RCC 7860 (cell line): ENCODE results near the gene CACNA1I.

Experiments used
- DNase-seq: peaks from one replicate; pipeline ENCODE4 v3.0.0-alpha.2; 2015; ENCODE audit warnings: low spot score
- FAIRE-seq: peaks from 2 replicates; lab custom pipeline; 2012; peaks lifted over from hg19 to GRCh38; lab: Jason Lieb, UNC

The CACNA1I gene

GRCh38 chr22:39686776-39687525 lies 116.4 kb downstream of the CACNA1I start:
- FAIRE-seq (no peak), DNase-seq (no peak)

GRCh38 chr22:39688186-39688785 lies 117.7 kb downstream of the CACNA1I start:
- FAIRE-seq: no peak
- DNase-seq: no peak

- DNase-seq: no peak
- FAIRE-seq: no peak
Observed at GRCh38 chr22:39689421-39689820, 118.9 kb downstream of the CACNA1I start.

DNA sequence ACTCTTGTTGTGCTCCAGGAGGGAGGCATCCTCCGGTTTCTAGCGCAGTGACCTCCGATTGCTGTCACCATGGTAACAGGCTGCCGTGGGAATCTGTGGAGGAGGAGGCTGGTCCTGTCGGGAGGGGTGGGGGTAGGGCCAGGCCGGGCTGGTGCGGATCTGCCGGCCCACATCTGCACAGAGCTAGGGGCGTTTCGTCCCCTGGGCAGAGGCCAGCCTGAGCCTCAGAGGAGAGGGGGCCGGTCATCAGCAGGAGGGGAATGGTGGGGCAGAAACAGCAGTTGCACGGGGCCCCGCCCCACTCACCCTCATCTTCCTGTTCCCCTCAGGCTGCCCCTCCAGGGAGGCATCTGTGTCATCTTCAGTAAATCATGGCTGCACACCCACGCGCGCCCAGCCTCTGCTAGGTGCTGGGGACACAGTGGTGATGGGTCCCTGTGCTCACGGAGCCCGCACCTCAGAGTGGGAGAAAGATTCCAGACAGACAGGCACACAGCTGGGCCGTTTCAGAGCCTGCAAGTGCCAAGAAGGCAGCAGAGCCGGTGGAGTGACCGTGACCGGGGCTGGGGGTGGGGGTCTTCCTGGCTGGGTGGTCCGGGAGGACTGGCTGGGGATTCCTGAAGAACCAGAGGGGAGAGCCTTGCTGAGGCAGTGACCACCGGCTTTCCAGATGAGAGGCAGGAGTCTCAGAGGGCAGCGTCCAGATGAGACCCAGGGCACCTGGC lies 120.5 kb downstream of the CACNA1I start:
- DNase-seq (no peak), FAIRE-seq (no peak)

DNA sequence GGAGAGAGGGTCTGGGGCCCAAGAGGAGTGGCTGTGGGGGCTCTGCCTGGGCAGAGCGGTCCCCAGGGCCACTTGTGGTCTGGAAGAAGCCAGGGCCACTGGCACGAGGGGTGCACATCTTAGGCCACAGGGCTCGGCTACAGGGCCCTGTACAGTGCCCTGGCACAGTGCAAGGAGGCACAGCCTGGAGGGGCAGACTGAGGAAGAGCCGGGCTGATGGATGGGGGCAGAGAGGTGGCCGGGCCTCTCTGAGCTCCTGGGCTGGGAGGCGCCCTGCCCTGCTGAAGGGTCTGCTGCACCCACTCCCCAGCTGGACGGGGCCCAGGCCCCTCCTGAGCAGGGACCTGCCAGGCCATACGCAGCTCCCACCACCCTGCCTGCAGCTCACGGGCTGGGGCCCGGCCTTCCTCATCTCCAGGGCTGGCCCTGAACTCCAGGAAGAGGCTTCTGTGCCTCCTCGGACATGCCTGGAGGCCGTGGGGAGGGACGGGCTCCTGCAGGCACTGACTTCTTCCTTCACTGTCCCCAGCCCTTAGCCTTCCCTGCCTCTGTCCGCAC lies 123.5 kb downstream of the CACNA1I start:
- DNase-seq: no peak
- FAIRE-seq: no peak

GRCh38 chr22:39697790-39698430 lies 127.4 kb downstream of the CACNA1I start:
- FAIRE-seq (no peak), DNase-seq (no peak)

DNA sequence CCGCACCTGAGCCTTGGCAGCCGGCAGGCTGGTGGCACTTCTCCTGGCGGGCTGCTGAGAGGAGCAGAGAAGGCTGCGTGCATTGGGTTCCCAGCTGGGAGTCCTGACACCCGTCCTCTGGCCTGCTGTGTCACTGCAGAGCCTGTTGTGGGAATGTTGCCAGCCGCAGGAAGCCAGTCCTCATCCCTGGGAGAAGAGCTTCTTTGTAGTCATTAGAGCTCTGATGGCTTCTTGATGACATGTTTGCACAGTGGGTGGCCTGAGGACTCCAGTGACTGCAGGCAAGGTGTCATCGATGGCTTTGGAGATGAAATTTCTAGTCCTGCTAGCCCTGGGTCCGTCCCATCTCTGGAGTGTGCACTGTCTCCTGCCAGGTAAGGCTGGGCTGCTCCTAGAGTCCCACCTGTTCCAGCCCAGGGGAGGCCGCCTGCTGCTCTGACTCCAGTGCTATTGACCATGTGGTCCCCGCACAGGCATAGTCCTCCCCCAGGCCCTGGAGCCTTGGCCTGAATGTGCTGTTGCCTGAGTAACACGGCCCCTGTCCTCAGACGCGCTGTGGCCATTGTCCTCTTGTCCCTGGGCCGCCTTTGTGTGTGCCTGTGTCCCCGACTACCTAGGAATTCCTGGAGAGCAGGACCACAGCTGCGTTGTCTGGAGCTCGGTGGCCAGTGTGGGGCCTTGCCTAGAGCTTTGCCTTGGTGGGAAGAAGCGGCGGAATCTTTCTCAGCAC lies 129.2 kb downstream of the CACNA1I start:
- DNase-seq (no peak), FAIRE-seq (no peak)

DNA sequence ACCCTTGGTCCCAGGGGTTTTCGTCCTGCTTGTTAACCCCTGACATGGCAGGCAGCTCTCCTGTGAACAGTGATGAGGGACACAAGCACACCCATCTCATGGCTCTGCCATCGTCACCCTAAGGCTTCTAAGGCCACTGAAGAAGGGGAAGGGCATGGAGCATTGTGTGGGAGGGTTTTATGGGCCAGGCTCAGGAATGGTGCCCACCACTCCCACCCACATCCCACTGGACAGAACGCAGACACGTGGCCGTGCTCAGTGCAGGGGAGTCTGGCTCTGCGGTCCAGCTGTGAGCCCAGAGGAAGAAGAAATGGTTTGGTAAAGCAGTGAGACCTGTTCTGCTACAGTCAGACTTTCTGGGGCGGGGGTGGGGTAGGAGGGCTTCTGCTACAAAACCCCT lies 130.0 kb downstream of the CACNA1I start:
- DNase-seq (no peak), FAIRE-seq (no peak)

GRCh38 chr22:39703091-39703490 lies 132.5 kb downstream of the CACNA1I start:
- DNase-seq: no peak

DNA sequence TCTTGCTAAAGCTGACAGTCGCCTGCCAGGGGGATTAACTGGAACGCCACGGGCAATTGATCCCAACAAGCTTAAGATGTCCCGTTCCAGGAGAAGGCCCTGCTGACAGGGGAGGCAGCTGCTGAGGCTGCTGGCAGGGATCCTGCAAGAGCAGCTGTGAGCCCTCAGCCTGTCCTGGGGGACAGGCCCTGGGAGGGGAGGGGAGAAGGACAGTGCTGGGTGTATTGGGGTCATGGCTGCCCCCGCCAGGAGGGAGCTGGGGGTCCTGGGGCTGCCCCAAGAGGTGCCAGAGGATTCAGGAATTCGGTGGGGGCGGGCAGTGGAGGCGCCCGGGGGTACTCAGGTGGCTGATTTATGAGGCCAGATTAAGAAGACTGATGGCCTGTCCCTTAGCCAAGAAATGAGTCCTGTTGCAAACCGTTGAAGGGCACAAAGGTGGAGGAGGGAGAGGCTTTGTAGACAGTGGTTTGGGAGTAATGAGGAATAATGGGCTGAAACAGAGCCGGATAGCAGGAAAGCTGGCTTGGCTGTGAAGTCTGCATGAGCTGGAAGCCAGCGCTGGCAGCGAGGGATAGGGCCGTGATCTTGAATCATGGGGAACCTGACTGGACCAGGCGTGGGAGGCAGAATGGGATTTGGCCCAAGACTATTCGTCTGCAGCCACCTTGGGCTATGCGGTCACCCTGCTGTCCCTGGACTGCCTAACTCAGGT lies 133.5 kb downstream of the CACNA1I start:
- DNase-seq (no peak), FAIRE-seq (no peak)

More at GRCh38 chr22:39703091-39703490, 132.5 kb downstream of the CACNA1I start:
- FAIRE-seq: no peak

DNA sequence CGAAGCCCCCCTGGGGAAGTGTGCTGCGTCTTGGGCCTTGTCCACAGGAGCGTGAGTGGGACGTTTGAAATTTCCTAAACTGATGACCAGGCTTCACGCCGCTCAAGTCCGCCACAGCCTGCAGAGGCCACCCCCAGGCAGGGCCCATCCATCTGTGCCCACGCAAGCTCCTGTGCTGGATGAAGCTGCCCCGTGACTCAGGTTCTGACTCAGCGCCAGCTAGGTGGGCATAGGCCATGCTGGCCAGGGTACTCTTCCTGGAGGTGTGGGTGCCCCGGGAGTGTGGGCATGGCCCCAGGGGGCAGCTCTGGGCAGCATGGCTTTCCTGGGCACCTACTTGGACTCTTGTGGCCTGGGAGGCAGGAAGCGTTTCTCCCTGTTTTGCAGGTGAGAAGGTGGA lies 134.8 kb downstream of the CACNA1I start:
- FAIRE-seq: no peak
- no peak for DNase-seq

DNA sequence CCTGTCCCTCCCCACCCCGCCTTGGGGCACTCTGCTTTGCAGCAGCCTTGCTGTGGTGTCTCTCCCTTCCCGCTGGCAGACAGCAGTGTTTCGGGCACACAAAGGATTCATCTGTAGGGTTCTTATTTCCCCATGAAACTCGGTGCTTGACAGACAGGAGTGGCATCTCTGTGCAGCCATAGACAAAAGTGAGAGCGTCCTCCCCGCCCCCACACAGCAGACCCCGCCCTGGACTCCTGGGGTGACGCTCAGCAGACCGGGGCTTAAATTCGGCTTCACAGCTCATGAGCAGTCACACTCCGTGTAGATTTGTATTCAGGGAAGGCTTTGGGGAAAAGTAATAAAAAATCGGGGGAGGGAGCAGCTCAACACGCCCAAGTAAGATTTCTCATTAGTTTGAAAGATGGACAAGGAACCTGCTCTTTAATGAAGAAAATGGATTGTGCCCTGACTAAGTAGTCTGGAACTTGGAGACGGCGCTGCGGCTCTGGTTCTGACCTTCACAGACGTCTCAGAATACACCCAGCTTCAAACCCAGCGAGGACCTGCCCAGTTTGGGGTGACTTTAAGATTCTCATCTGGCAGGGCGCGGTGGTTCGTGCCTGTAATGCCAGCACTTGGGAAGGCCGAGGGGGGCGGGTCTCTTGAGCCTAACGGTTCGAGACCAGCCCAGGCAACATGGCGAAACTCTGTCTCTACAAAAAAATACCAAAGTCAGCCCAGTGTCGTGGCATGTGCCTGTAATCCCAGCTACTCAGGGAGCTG lies 136.0 kb downstream of the CACNA1I start:
- DNase-seq: no peak
- FAIRE-seq: no peak

- no peak for DNase-seq
- FAIRE-seq: no peak
Observed at GRCh38 chr22:39707351-39707750, 136.8 kb downstream of the CACNA1I start.

- no peak for DNase-seq
- FAIRE-seq: no peak
Observed at GRCh38 chr22:39707816-39708215, 137.3 kb downstream of the CACNA1I start.

GRCh38 chr22:39710380-39711150 lies 140.0 kb downstream of the CACNA1I start:
- DNase-seq: no peak
- FAIRE-seq: no peak

DNA sequence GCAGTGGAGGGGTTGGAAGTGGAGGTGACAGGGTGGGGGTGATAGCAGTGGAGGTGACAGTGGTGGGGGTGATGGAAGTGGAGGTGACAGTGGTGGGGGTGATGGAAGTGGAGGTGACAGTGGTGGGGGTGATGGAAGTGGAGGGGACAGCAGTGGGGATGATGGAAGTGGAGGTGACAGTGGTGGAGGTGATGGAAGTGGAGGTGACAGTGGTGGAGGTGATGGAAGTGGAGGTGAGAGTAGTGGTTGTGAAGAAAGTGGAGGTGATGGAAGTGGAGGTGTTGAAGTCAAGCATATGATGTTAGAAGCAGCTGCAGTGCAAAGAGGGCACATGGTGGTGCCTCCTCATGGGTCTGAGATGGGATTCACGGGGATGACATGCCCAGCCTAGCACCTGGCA lies 141.5 kb downstream of the CACNA1I start:
- DNase-seq (no peak), FAIRE-seq (no peak)

DNA sequence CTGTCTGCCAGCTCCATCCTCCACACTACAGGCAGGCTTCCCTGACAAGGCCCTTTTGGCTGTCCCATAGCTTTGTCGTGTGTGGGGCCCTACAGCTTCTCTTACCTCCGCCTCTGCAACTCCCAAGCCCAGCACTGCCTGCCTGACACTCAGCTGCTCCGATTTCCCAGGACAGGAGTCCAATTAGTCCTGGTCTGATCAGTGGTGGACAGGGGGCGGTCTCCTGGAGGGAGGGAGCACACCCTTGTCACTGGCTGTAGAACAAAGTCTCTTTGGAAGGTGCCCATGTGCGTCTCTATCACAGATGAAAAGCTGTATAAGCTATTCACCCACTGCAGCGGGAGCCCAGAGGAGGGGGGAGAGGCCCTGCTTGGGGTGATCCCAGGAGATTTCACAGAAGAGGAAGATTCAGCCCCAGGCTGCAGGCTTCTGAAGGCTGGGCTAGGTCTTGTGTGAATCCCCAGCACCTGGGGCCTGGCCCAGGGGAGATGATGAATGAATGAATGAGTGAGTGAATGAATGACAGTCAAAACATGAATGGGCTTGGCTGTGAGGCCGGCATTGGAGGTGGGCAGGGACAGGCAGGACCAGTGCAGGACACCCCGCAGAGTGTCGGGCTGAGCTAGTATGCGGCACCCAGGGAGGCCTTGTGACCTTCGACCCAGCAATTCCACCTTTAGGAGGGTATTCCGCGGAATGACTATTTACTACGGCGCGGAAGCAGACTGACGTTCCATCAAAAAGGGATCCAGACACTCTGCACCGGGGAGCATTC lies 142.4 kb downstream of the CACNA1I start:
- DNase-seq (no peak), FAIRE-seq (no peak)
